HEK293 (cell line): Measurements from ENCODE around the gene BOD1.

ENCODE experiments used
- CTCF ChIP-seq: fragments of 450-650 bp; formaldehyde crosslinking; IDR thresholded peaks from 2 replicates; pipeline ENCODE4 v1.5.1; 2016; ENCODE audit warnings: missing biosample characterization, missing genetic modification characterization
- INSM2 ChIP-seq: fragments of 450-650 bp; formaldehyde crosslinking; IDR thresholded peaks from 2 replicates; pipeline ENCODE4 v1.5.1; 2016; ENCODE audit warnings: missing biosample characterization, missing genetic modification characterization
- MEIS1 ChIP-seq: sonication (generic); formaldehyde crosslinking; IDR thresholded peaks from 2 replicates; pipeline ENCODE4 v1.8.1; 2022; ENCODE audit warnings: missing genetic modification reagents, mild to moderate bottlenecking, borderline replicate concordance
- SP2 ChIP-seq: fragments of 450-650 bp; formaldehyde crosslinking; IDR thresholded peaks from 2 replicates; pipeline ENCODE4 v1.5.1; 2016; ENCODE audit warnings: missing biosample characterization, missing genetic modification characterization
- ZNF202 ChIP-seq: fragments of 450-650 bp; formaldehyde crosslinking; IDR thresholded peaks from 2 replicates; pipeline ENCODE4 v1.5.1; 2016; ENCODE audit warnings: missing biosample characterization, missing genetic modification characterization, borderline replicate concordance
- ZNF274 ChIP-seq, 2 experiments: fragments of 200-500 bp in 1 of 2; fragments of 450-650 bp in 1 of 2; sonication (Bioruptor generic) in 1 of 2; formaldehyde crosslinking in 1 of 2; IDR thresholded peaks; 2 replicates each; pipeline versions ENCODE4 v1.5.1 to v1.6.1; 2014 to 2016; ENCODE audit warnings: borderline replicate concordance in 1 of 2, inconsistent platforms in 1 of 2, low read length in 1 of 2, missing biosample characterization in 1 of 2, missing genetic modification characterization in 1 of 2
- ZNF37A ChIP-seq: fragments of 450-650 bp; IDR thresholded peaks from 2 replicates; pipeline ENCODE4 v1.5.1; 2018; ENCODE audit warnings: missing biosample characterization, missing genetic modification characterization
- ZNF416 ChIP-seq: fragments of 450-650 bp; formaldehyde crosslinking; IDR thresholded peaks from 2 replicates; pipeline ENCODE4 v1.5.1; 2016; ENCODE audit warnings: missing biosample characterization, missing genetic modification characterization

- TF ChIP-seq ZNF202, result no peak
- TF ChIP-seq MEIS1, result no peak
- TF ChIP-seq ZNF274 (IDR thresholded peaks at IDR 0.05; ENCODE audit: low read length), result no peak
- no peak for TF ChIP-seq ZNF274 (tag by site-specific recombination; IDR thresholded peaks at IDR 0.05; ENCODE audit: borderline replicate concordance)
- no peak for TF ChIP-seq CTCF (tag by site-specific recombination)
- no peak for TF ChIP-seq SP2 (tag by site-specific recombination)
- no peak for TF ChIP-seq INSM2 (tag by site-specific recombination)
- TF ChIP-seq ZNF37A (tag by site-specific recombination), result no peak
- no peak for TF ChIP-seq ZNF416 (tag by site-specific recombination)
Observed at GRCh38 chr5:173614591-173614990, 1.9 kb downstream of the BOD1 start.
